GM19193 (cell line): ENCODE measurements around the gene NUDT1.

Source experiments
- POLR2A ChIP-seq: IDR thresholded peaks from 4 replicates; pipeline ENCODE4 v1.6.1; 2011; ENCODE audit not compliant: insufficient read depth, insufficient read length; ENCODE audit errors: extremely low read depth

The NUDT1 gene

DNA sequence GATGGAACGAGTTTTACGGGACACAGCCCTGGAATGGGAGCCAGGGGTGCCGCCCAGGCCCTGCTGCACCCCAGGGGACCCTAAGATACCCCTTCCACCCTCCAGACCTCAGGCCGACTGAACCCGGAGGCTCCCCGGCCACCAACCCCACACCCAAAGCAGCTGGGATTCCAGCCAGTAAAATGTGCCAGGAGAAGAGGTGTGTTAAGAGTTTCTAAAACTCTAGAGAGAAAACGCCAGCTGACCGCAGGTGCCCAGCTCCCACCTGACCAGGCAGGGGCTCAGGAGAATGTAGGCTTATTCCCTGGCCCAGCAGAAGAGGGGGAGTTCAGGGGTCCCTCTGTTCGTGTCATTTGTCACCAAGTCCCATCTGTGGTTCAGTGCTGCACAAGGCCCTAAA is 17.5 kb downstream of the NUDT1 start:
- TF ChIP-seq POLR2A, result no peak

DNA sequence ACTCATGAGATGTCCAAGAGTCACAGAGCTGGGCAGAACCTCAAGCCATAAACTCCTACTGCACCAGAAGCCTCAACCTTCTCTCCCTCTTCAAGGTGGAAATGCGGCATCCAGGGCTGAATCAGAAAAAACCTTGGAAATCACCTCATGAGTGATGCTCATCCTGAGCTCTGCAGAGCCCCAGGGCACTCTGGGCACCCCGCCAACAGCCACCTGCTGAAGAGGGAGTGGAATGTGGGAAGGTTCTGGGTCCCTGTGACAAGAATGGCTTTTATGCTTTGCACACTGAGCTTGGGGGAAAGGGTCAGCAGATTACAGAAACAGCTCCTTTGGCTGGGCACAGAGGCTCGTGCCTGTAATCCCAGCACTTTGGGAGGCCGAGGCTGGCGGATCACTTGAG is 18.8 kb downstream of the NUDT1 start:
- no peak for TF ChIP-seq POLR2A

DNA sequence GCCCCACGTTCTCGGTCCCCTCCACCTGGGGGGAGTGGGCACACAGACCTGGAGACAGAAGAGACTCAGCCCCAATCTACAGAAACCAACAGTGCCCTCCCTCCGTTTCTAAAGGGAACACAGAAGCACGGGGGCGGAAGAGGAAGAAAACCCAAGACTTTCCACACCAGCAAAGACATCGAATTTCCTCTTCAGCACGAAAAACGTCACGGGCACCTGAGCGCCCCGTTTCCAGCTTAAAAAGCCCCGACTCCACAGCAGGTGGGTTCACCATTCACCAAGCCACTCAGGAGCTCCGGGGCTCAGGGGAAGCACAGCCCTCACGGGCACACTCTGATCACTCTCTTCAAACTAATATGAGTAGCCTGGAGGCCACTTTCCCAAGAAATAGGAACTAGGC is 19.6 kb downstream of the NUDT1 start:
- no peak for TF ChIP-seq POLR2A

DNA sequence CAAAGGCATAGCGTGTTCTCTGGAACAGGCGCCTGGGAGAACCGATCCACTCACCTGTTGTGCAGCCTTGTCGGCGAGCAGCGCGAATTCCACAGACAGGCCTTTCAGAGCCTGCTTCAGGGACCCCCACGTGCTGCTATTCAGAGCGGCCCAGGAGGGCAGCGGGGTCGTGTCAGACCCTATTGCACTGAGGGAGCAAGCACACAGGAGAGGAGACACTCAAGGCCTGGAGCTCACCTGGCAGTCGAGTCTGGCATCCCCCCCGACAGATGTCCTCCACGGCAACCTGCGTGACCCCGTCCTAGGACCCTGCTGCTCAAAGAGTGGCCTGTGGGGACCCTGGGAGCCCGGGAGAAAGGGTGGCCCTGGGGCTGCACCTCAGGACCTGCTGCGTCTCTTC is 21.1 kb downstream of the NUDT1 start:
- no peak for TF ChIP-seq POLR2A

DNA sequence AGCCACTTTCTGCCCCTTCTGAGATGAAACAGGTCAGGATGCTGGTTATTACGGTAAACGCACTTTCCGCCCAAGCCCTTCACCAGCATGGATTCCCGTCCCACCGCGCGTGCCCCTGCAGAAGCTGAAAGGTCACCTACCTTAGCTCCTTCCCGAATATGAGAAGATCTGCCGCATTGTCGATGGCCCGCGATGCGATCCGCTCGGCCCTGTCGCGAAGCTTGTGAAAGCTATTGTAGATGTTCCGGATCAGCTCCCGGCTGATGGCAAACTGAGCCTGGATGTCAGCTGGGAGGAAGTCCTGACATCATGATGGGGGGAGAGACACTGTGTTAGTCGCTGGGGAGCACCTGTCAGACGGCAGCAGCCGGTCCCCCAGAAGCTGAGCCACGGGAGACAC is 22.1 kb downstream of the NUDT1 start:
- TF ChIP-seq POLR2A, result no peak

DNA sequence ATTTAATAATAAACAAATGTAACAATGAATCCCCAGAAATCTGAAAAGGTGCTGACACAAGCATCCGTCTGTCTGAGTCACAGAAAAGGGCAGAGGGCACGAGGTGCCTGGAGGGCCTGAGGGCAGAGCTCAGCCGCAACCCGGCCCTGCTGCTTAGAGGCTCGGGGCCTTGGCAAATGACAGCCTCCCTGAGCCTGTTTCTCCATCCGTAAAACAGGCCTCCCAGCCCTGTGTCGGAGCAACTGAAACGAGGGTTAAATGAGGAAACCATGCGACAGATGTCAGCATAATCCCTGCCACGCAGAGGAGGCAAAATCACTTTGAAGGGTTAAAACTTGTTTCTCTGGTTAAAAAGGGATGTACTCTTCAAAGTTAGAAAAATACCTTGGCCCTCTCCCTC is 24.9 kb downstream of the NUDT1 start:
- no peak for TF ChIP-seq POLR2A

DNA sequence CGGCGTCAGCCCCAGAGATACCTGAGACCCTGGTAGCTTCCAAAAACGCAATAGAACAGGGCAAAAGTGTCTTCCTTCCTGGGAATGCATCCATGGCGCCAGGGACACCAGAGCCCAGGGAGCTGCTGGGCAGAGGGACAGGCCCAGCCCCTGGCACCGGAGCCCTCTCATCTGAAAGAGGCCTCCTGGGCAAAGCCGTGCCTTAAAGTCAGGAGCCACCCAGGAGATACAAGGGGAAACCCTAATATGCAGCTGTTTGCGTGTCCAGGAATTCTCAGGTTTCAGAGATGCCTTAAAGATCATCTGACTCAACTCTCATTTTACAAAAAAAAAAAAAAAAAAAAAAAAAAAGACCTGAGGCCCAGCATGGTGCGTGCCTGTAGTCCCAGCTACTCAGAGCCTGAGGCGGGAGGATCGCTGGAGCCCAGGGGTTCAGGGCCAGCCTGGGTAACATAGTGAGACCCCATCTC is 28.0 kb downstream of the NUDT1 start:
- TF ChIP-seq POLR2A, result no peak

DNA sequence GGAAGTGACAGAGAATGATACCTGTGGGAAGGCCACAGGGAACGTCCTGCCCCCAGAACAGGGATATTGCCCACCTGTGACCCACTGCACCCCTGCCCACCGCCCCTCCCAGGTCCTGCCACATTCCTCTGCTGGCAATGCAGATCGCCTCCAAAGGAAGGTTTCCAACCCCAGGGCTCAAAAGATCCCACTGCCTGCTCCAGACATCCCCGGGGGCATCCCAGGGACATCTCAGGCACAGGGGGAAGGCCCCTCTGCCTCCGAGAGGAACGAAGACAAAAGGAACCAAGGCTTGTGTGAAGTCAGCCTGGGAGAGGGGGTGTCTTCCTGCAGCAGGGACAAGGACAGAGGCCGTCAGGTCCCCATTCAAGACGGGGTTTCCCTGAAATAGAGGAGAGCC is 28.5 kb downstream of the NUDT1 start:
- TF ChIP-seq POLR2A, result no peak

DNA sequence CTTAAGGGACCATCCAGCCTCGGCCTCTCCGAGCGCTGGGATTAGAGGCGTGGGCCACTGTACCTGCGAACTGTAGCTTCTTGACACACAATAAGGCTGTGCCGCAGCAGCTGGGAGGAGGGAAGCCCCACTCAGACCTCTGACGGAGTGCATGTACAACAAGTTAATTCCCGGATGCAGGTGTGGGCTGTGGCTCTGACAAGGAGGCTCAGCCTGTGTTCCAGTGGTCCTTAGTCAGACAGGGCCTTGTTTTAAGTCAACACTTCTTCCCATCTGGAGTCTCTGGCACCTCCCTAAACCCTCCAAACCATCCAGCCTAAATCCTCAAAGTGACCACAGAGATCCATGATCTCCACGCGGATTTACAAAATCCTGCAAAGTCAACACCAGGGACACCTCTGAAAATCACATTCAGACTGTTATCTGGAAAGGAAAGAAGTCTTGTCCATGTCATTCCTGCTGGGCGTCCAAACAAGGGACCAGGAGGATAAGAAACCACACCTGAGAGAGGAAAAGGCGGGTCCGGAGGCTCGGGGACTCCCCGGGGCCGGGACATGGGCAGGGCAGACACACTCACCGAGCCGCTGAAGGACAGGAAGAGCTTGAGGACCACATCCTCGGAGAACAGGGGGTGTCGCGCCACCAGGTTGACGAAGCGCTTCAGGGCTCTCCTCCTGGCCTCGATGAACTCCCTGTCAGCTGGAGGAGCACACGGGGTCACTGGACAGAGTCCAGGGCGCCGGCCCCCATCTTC is 29.4 kb downstream of the NUDT1 start:
- TF ChIP-seq POLR2A, result no peak

DNA sequence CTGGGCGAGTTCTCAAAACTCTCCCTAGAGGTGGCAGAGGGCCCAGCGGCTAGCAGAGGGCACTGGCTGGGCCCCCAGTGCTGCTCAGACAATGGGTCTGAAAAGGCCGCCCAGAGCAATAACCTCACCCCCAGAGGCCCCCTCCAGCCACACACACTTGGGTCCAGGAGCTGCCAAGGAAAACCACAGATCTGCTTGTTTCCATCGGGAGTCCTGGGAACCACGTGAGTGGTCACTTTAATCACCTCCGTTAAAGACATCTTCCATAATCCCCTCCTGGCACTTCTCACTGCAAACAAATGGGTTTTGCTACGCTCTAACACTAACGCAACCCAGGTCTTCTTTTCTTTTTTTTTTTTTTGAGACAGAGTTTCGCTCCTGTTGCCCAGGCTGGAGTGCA is 30.0 kb downstream of the NUDT1 start:
- no peak for TF ChIP-seq POLR2A

DNA sequence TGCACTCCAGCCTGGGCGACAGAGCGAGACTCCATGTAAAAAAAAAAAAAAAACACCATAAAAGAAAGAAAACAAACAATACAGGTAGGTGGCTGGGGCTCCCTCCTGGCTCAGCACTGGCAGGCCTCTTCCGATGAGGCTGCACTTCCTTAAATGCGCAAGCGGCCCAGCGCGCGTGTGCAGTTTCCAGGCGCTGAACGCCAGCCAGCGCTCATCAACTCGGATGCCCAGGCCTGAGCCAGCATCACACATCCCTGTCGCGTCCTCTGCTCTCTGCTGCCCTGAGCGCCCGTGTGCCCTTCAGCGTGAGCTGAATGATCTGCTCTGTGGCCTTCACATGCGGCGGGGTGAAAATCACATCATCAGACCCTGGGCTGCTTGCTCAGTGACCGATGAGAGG is 31.8 kb downstream of the NUDT1 start:
- no peak for TF ChIP-seq POLR2A

DNA sequence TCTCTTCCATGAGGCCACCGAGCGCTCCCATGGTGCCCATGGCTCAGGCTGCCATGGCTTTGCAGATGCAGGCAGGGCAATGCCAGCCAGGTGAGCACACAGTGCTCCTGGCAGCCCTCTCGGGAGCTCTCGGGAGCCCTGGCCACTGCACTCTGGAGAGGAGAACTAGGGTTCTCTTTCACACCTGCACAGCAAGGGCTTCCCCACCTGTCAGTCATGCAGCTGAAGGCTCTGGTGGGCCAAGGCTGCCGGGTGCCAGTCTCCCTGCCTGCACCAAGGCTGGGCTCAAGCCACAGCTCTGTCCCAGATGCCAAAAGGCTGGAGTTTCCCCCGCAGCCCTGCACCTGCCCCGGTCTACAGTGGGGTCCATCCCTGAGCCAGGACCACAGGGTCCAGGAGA is 32.6 kb downstream of the NUDT1 start:
- TF ChIP-seq POLR2A, result no peak

DNA sequence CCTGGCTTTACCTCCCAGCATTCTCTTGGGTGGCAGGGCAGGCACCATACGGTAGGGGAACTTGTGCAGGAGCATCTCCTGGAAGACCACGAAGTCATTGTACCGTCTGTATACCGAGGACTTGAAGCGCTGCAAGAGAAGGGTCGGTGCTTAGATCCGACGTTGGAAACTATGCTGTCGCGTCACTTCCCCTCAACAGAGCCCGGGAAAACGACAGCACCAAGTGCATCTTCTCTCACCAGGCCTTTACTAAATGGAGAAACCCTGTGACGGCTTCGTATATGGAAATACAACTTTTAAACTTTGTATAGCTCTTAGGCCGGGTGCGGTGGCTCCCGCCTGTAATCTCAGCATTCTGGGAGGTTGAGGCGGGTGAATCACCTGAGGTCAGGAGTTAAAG is 33.1 kb downstream of the NUDT1 start:
- TF ChIP-seq POLR2A, result no peak

DNA sequence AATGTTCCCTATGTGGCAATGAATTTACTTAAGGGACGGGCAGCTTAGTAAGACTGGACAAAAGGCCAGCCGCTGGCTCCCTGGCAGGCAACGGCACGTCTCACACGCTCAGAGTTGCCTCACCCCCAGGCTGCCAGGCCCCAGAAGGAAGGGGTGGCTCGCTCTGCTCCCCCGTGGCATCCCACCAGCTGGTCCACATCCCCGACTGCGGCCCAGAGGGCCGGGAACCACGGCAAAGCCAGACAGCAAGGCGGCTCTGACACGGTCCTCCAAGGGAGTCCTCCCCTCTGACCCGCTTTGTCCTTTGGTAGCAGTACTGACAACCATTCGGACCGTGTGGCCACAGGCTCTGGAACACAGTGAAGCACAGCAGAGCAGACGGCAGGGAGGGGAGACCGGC is 34.1 kb downstream of the NUDT1 start:
- TF ChIP-seq POLR2A, result no peak

DNA sequence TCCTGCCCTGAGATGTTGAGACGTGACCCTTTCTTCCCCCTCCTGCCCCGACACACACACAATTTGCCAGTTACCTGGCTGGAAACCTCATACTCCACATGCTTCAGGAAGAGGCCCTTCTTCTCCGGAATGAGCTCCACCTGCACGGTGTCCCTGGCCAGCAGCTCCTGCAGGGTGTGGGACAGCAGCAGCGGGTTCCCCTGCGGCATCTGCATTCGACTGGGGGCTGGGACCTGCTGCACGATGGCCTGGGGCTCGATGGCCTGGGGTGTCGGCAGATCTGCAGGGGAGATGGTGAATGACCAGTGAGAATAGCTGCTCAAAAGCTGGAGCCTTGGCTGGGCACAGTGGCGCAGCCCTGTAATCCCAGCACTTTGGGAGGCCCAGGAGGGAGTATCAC is 36.0 kb downstream of the NUDT1 start:
- no peak for TF ChIP-seq POLR2A

DNA sequence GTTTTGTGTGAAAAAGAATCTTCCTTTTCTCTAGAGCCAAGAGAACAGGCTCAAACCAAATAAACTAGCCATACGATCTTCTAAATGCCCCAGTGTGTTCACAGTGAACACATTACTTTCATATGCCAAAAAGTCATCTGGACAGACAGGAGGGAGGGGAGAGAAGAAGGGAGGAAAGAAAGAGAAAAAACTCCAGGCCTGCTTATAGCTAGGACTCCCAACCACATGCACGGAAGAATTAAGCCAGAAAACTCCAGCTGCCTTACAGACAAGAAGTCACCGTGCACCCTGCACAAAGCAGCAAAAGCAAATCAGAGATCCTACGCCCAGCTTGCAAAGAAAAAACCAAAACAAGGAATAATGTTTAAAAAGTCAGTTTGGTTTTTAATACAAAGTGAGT is 37.9 kb downstream of the NUDT1 start:
- TF ChIP-seq POLR2A, result no peak

DNA sequence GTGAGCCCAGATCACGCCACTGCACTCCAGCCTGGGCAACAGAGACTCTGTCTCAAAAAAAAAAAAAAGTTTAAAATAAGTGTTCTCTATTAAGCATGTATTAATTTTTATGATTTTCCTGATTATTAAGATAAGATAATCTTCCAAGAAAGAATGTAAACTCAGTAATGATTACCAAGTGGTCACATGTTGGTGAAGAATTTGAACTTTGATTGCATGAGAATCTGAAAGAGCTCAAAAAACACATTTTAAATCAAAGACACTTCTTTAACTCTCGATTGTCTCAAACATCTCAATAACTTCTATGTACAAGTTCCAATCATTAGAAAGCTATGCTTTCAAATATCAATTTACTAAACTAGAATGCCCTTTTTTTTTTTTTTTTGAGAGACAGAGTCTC is 38.4 kb downstream of the NUDT1 start:
- TF ChIP-seq POLR2A, result no peak
